GM21390 (cell line): ENCODE results near the gene ADAT1.
"Not testable (repeated sequence)": the region's sequence is repeated elsewhere in the genome, so short reads cannot be mapped to it uniquely, and the experiment has no call there.

Experiments used
- ATAC-seq: cut with Tn5 transposase; IDR thresholded peaks from one replicate; pipeline ENCODE4 v1.9.1; 2021; ENCODE audit not compliant: unreplicated experiment

The ADAT1 gene

GRCh38 chr16:75620326-75621169 is 2.5 kb downstream of the ADAT1 start:
- no peak for ATAC-seq

- ATAC-seq, result no peak
Measured at GRCh38 chr16:75618780-75619179, 4.3 kb downstream of the ADAT1 start.

- ATAC-seq, result no peak
Measured at GRCh38 chr16:75617121-75617520, 6.0 kb downstream of the ADAT1 start.

- peak; percentile 45 for ATAC-seq
Measured at GRCh38 chr16:75616521-75617010, 6.5 kb downstream of the ADAT1 start.

GRCh38 chr16:75615619-75616018 is 7.5 kb downstream of the ADAT1 start:
- ATAC-seq, result no peak

- ATAC-seq, result no peak
Measured at GRCh38 chr16:75614066-75614897, 8.8 kb downstream of the ADAT1 start.

- no peak for ATAC-seq
Measured at GRCh38 chr16:75606507-75606906, 16.6 kb downstream of the ADAT1 start.

GRCh38 chr16:75603241-75603640 is 19.8 kb downstream of the ADAT1 start:
- no peak for ATAC-seq

GRCh38 chr16:75599452-75600277 is 23.4 kb downstream of the ADAT1 start:
- no peak for ATAC-seq

- ATAC-seq, result no peak
Measured at GRCh38 chr16:75593825-75594820, 29.0 kb downstream of the ADAT1 start.

- no peak for ATAC-seq
Measured at GRCh38 chr16:75593308-75593707, 29.8 kb downstream of the ADAT1 start.

- ATAC-seq, result not testable (repeated sequence)
Measured at GRCh38 chr16:75591927-75592326, 31.2 kb downstream of the ADAT1 start.

GRCh38 chr16:75590920-75591843 is 31.9 kb downstream of the ADAT1 start:
- no peak for ATAC-seq

- ATAC-seq, result no peak
Measured at GRCh38 chr16:75589306-75589705, 33.8 kb downstream of the ADAT1 start.

GRCh38 chr16:75588716-75589115 is 34.4 kb downstream of the ADAT1 start:
- no peak for ATAC-seq

GRCh38 chr16:75584108-75584507 is 39.0 kb downstream of the ADAT1 start:
- peak; percentile 71 for ATAC-seq

GRCh38 chr16:75579281-75579834 is 43.7 kb downstream of the ADAT1 start:
- ATAC-seq, result no peak

- ATAC-seq, result no peak
Measured at GRCh38 chr16:75578725-75579124, 44.4 kb downstream of the ADAT1 start.
